Keratinocyte (primary cell): ENCODE measurements around the gene IRF8.

Experiments
- EZH2 ChIP-seq: IDR thresholded peaks from one replicate; pipeline ENCODE4 v1.6.1; 2012; ENCODE audit warnings: inconsistent platforms, mild to moderate bottlenecking, low read length, moderate library complexity
- TF ChIP-seq, protein P1 (sequence below), 3 experiments: IDR thresholded peaks in 1 of 3; conservative IDR thresholded peaks in 1 of 3; optimal IDR thresholded peaks in 1 of 3; 2 replicates in 2 of 3; 3 replicates in 1 of 3; pipeline versions ENCODE3 to v1.5.1; 2011; ENCODE audit warnings: low read length in 3 of 3, mild to moderate bottlenecking in 3 of 3, moderate library complexity in 2 of 3, control low read depth in 1 of 3, inconsistent platforms in 1 of 3; ENCODE audit not compliant: insufficient read depth in 2 of 3; ENCODE audit errors: extremely low read depth in 1 of 3

DNA sequence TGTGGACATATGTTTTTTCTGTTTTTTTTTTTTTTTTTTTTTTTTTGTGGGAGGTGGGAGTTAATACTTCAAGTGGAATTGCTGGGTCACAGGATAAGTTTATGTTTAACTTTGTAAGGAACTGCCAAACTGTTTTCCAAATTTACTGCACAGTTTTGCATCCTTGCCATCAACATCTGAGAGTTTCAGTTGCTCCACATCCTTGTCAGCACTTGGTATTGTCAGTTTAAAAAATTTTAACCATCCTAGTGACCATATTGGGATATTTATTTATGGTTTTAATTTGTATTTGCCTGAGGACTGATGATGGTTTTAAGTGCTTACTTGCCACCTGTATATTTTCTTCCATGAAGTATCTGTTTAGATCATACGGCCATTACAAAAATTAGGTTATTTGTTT lies 34.0 kb upstream of the IRF8 start:
- TF ChIP-seq, protein P1, sequence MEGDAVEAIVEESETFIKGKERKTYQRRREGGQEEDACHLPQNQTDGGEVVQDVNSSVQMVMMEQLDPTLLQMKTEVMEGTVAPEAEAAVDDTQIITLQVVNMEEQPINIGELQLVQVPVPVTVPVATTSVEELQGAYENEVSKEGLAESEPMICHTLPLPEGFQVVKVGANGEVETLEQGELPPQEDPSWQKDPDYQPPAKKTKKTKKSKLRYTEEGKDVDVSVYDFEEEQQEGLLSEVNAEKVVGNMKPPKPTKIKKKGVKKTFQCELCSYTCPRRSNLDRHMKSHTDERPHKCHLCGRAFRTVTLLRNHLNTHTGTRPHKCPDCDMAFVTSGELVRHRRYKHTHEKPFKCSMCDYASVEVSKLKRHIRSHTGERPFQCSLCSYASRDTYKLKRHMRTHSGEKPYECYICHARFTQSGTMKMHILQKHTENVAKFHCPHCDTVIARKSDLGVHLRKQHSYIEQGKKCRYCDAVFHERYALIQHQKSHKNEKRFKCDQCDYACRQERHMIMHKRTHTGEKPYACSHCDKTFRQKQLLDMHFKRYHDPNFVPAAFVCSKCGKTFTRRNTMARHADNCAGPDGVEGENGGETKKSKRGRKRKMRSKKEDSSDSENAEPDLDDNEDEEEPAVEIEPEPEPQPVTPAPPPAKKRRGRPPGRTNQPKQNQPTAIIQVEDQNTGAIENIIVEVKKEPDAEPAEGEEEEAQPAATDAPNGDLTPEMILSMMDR (optimal IDR thresholded peaks at IDR 0.05 in 1 of 3, IDR thresholded peaks at IDR 0.05 in 1 of 3, conservative IDR thresholded peaks at IDR 0.05 in 1 of 3; ENCODE audit: extremely low read depth in 1 of 3, insufficient read depth in 2 of 3, low read length in 3 of 3), result no peak
- TF ChIP-seq EZH2, result no peak
